Measurements from ENCODE around the gene ABLIM2.

GRCh38 chr4:7960790-7961655 is 197.6 kb downstream of the ABLIM2 start:
- TF ChIP-seq EZH2phosphoT487 (IDR thresholded peaks at IDR 0.05; ENCODE audit: borderline replicate concordance) (no peak), CTCF (IDR thresholded peaks at IDR 0.05 in 2 of 3, conservative IDR thresholded peaks at IDR 0.05 in 1 of 3; ENCODE audit: borderline replicate concordance in 1 of 3, insufficient read depth in 1 of 3, low read depth in 2 of 3, low read length in 2 of 3) (no peak)
- TF ChIP-seq, protein P1, sequence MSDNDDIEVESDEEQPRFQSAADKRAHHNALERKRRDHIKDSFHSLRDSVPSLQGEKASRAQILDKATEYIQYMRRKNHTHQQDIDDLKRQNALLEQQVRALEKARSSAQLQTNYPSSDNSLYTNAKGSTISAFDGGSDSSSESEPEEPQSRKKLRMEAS (IDR thresholded peaks at IDR 0.05): no peak
